IMR-90 (cell line): ENCODE results near the gene AMOTL2. TPM values are rescaled to one million over a fixed set of nuclear protein-coding genes. Genes with fewer than 3 reads are reported as not detected.

Experiments used
- ATAC-seq: fragments of 200-7000 bp; cut with Tn5 transposase; 2 replicates; pipeline ENCODE4 v1.9.1; 2020; ENCODE audit warnings: low read depth, mild to moderate bottlenecking, moderate library complexity
- BruUV-seq: library from RNA; stranded (reverse); fragments of 400-500 nt; replicated peaks from 2 replicates; lab custom pipeline; 2021; lab: Mats Ljungman, UMichigan
- CTCF ChIA-PET: fragments of 300-600 bp; formaldehyde crosslinking; extraction: SDS; loops from one replicate; lab custom pipeline; 2021; ENCODE audit warnings: antibody characterized with exemption; lab: Yijun Ruan, JAX
- POLR2A ChIA-PET: fragments of 300-600 bp; sonication (Branson Sonifier 250); formaldehyde crosslinking; loops from one replicate; lab custom pipeline; 2022; ENCODE audit warnings: antibody characterized with exemption; ENCODE audit not compliant: unreplicated experiment; lab: Charles Lee
- DNase-seq: peaks from one replicate; pipeline ENCODE4 v3.0.0; 2013
- H2AFZ ChIP-seq: replicated peaks from 2 replicates; pipeline ENCODE3; 2013; ENCODE audit warnings: low read length, mild to moderate bottlenecking; ENCODE audit not compliant: poor library complexity
- H2AK5ac ChIP-seq: 2 replicates; pipeline ENCODE4 v1.6.1; 2013; ENCODE audit warnings: low read depth, low read length, inconsistent platforms
- H2AK9ac ChIP-seq: replicated peaks from 2 replicates; pipeline ENCODE3; 2013; ENCODE audit warnings: mild to moderate bottlenecking, low read depth, low read length, moderate library complexity; ENCODE audit not compliant: poor library complexity
- H2BK120ac ChIP-seq: 2 replicates; pipeline ENCODE4 v1.6.1; 2013; ENCODE audit warnings: low read depth, low read length, inconsistent platforms
- H2BK15ac ChIP-seq: 3 replicates; pipeline ENCODE4 v1.6.1; 2013; ENCODE audit warnings: low read depth, low read length, inconsistent platforms
- H2BK20ac ChIP-seq: 2 replicates; pipeline ENCODE4 v1.6.1; 2013; ENCODE audit warnings: low read depth, mild to moderate bottlenecking, inconsistent platforms, low read length, moderate library complexity
- H2BK5ac ChIP-seq: 2 replicates; pipeline ENCODE4 v1.6.1; 2013; ENCODE audit warnings: mild to moderate bottlenecking, low read depth, low read length, inconsistent platforms; ENCODE audit not compliant: poor library complexity, severe bottlenecking
- H3K14ac ChIP-seq: replicated peaks from 2 replicates; pipeline ENCODE4 v1.6.1; 2013; ENCODE audit warnings: low read depth, low read length, inconsistent platforms
- H3K18ac ChIP-seq: 2 replicates; pipeline ENCODE4 v1.6.1; 2013; ENCODE audit warnings: low read depth, low read length, control low read depth
- H3K23ac ChIP-seq: 2 replicates; pipeline ENCODE4 v1.6.1; 2013; ENCODE audit warnings: low read depth, low read length, inconsistent platforms
- H3K27ac ChIP-seq: 2 replicates; pipeline ENCODE4 v1.5.1; 2013; ENCODE audit warnings: mild to moderate bottlenecking, control low read depth, low read length; ENCODE audit not compliant: insufficient read depth
- H3K27me3 ChIP-seq: 2 replicates; pipeline ENCODE4 v1.6.1; 2013; ENCODE audit warnings: low read length; ENCODE audit not compliant: control insufficient read depth, insufficient read depth
- H3K36me3 ChIP-seq: 2 replicates; pipeline ENCODE4 v1.6.1; 2013; ENCODE audit warnings: low read length, mixed read lengths; ENCODE audit not compliant: control insufficient read depth, insufficient read depth
- H3K4ac ChIP-seq: 2 replicates; pipeline ENCODE4 v1.6.1; 2013; ENCODE audit warnings: low read depth, low read length, inconsistent platforms
- H3K4me1 ChIP-seq: 2 replicates; pipeline ENCODE4 v1.6.1; 2013; ENCODE audit warnings: low read length, mixed read lengths; ENCODE audit not compliant: control insufficient read depth, insufficient read depth
- H3K4me2 ChIP-seq: 2 replicates; pipeline ENCODE4 v1.6.1; 2013; ENCODE audit warnings: low read depth, mild to moderate bottlenecking, control low read depth, low read length, moderate library complexity
- H3K4me3 ChIP-seq: 2 replicates; pipeline ENCODE4 v1.5.1; 2013; ENCODE audit warnings: low read depth, mild to moderate bottlenecking, control low read depth, low read length, moderate library complexity; ENCODE audit not compliant: insufficient read depth
- H3K56ac ChIP-seq: 2 replicates; pipeline ENCODE4 v1.6.1; 2013; ENCODE audit warnings: low read length, inconsistent platforms; ENCODE audit not compliant: insufficient read depth; ENCODE audit errors: extremely low read depth
- H3K79me1 ChIP-seq, 2 experiments: 2 replicates each; pipeline ENCODE4 v1.6.1; 2013; ENCODE audit warnings: low read length in 2 of 2, inconsistent platforms in 1 of 2, low read depth in 1 of 2
- H3K9ac ChIP-seq: 2 replicates; pipeline ENCODE4 v1.6.1; 2013; ENCODE audit warnings: low read depth, low read length, control low read depth
- H3K9me1 ChIP-seq: 2 replicates; pipeline ENCODE4 v1.6.1; 2013; ENCODE audit warnings: low read length, inconsistent platforms; ENCODE audit not compliant: insufficient read depth
- H3K9me3 ChIP-seq: 2 replicates; pipeline ENCODE4 v1.6.1; 2013; ENCODE audit warnings: low read length; ENCODE audit not compliant: control insufficient read depth, insufficient read depth
- H4K20me1 ChIP-seq: 2 replicates; pipeline ENCODE4 v1.6.1; 2013; ENCODE audit warnings: low read length, inconsistent platforms; ENCODE audit not compliant: insufficient read depth
- H4K5ac ChIP-seq: 2 replicates; pipeline ENCODE4 v1.6.1; 2013; ENCODE audit warnings: mild to moderate bottlenecking, low read depth, low read length, control low read depth
- H4K8ac ChIP-seq, 2 experiments: 2 replicates each; pipeline ENCODE4 v1.6.1; 2013; ENCODE audit warnings: low read depth in 2 of 2, low read length in 2 of 2, control low read depth in 1 of 2, inconsistent platforms in 1 of 2
- H4K91ac ChIP-seq: 2 replicates; pipeline ENCODE4 v1.6.1; 2013; ENCODE audit warnings: low read depth, low read length, inconsistent platforms; ENCODE audit not compliant: insufficient read depth
- BHLHE40 ChIP-seq: fragments of 150-350 bp; IDR thresholded peaks from 2 replicates; pipeline ENCODE4 v1.6.1; 2016; ENCODE audit warnings: mild to moderate bottlenecking, low read depth, low read length
- CHD1 ChIP-seq: IDR thresholded peaks from 2 replicates; pipeline ENCODE4 v1.6.1; 2012; ENCODE audit warnings: low read depth, low read length, improper control_type of control experiment
- CTCF ChIP-seq: conservative IDR thresholded peaks from 2 replicates; pipeline ENCODE4 v1.5.1; 2012; ENCODE audit warnings: mild to moderate bottlenecking, low read depth, low read length, improper control_type of control experiment
- FOS ChIP-seq: fragments of 150-350 bp; IDR thresholded peaks from 2 replicates; pipeline ENCODE4 v1.6.1; 2016; ENCODE audit warnings: low read depth, low read length
- MAFK ChIP-seq: IDR thresholded peaks from 2 replicates; pipeline ENCODE4 v1.6.1; 2012; ENCODE audit warnings: low read depth, low read length, improper control_type of control experiment
- MAZ ChIP-seq: IDR thresholded peaks from 2 replicates; pipeline ENCODE4 v1.6.1; 2012; ENCODE audit warnings: low read depth, mild to moderate bottlenecking, low read length, improper control_type of control experiment, moderate library complexity, borderline replicate concordance
- MXI1 ChIP-seq: IDR thresholded peaks from 2 replicates; pipeline ENCODE4 v1.6.1; 2012; ENCODE audit warnings: low read depth, mild to moderate bottlenecking, low read length, moderate library complexity, borderline replicate concordance
- NFE2L2 ChIP-seq: fragments of 150-350 bp; IDR thresholded peaks from 2 replicates; pipeline ENCODE4 v1.6.1; 2016; ENCODE audit warnings: low read depth, mild to moderate bottlenecking, low read length
- POLR2A ChIP-seq: IDR thresholded peaks from 2 replicates; pipeline ENCODE4 v1.6.1; 2012; ENCODE audit warnings: mild to moderate bottlenecking, low read depth, low read length
- RAD21 ChIP-seq: IDR thresholded peaks from 2 replicates; pipeline ENCODE4 v1.6.1; 2012; ENCODE audit warnings: low read length, improper control_type of control experiment
- RFX5 ChIP-seq: IDR thresholded peaks from 2 replicates; pipeline ENCODE4 v1.8.0; 2012; ENCODE audit warnings: low read depth, mild to moderate bottlenecking, low read length, moderate library complexity
- SMC3 ChIP-seq: fragments of 150-350 bp; IDR thresholded peaks from 2 replicates; pipeline ENCODE4 v1.6.1; 2016; ENCODE audit warnings: low read depth, mild to moderate bottlenecking, antibody characterized with exemption, low read length, moderate library complexity
- USF2 ChIP-seq: fragments of 150-350 bp; IDR thresholded peaks from 2 replicates; pipeline ENCODE4 v1.6.1; 2017; ENCODE audit warnings: mild to moderate bottlenecking, antibody characterized with exemption, low read length, low read depth
- WGBS, 2 experiments: methylation state at CpG; one replicate each; pipeline versions ENCODE4 v1.1.5 to v1.1.7; 2013; ENCODE audit warnings: missing lambda C conversion rate in 2 of 2; ENCODE audit not compliant: insufficient read length in 1 of 2; ENCODE audit errors: extremely low coverage in 2 of 2; 5-methylcytosine and 5-hydroxymethylcytosine counted together
- dilution Hi-C: fragments of 300-500 bp; cut with HindIII; formaldehyde crosslinking; loops from one replicate; pipeline ENCODE4 v1.14.3; 2018; ENCODE audit warnings: low sequenced_read_pairs; ENCODE audit not compliant: unreplicated experiment
- in situ Hi-C: fragments of 300-500 bp; cut with MboI; formaldehyde crosslinking; loops from 3 replicates; pipeline ENCODE4 v1.14.3; 2019; ENCODE audit warnings: low sequenced_read_pairs, inconsistent platforms, mixed read lengths
- intact Hi-C: fragments of 100-400 bp; cut with micrococcal nuclease; formaldehyde crosslinking; loops from 2 replicates; pipeline ENCODE4 v1.10.0; 2022
- polyA plus RNA-seq, 3 experiments: library from polyadenylated mRNA; depleted of rRNA; stranded (reverse); fragments of >200 nt; gene quantifications; 2 replicates each; pipeline ENCODE4 v1.2.3, GENCODE V29; 2012; ENCODE audit warnings: low replicate concordance in 1 of 3
- total RNA-seq: library from RNA; depleted of rRNA; stranded (reverse); fragments of >200 nt; gene quantifications from 2 replicates; pipeline ENCODE4 v1.2.3, GENCODE V29; 2012

The AMOTL2 gene
- total and polyA plus RNA-seq, 2 of the 4 experiments (the other 2 are of a cell fraction), result 162 to 176 TPM

- intact Hi-C loops (no loop called here), dilution Hi-C loops (no loop called here), in situ Hi-C loops (no loop called here)
- no peak overlapping the region for H3K4me2 ChIP-seq
- ChIA-PET CTCF (no interaction called here), POLR2A (no interaction called here)
- H3K4me1 ChIP-seq, result peaks cover 34% of the 10 kb centered on the region
- peak overlapping the region; percentile 49; the same call in 1 of the 2 replicates for H2BK20ac ChIP-seq
- 100% methylated on average over 4 of the region's 9 CpGs; no CpG with 5 or more reads in 1 of the 2 experiments for WGBS, 2 experiments
- H3K18ac ChIP-seq, result no peak overlapping the region
- H3K9me1 ChIP-seq, result peaks cover 27% of the 10 kb centered on the region
- no peak overlapping the region for H3K9ac ChIP-seq
- H2BK15ac ChIP-seq, result no peak overlapping the region
- H2AK5ac ChIP-seq, result peak overlapping the region; percentile 81
- no peaks in the 10 kb centered on the region for H3K9me3 ChIP-seq
- H2BK120ac ChIP-seq, result peak overlapping the region; percentile 95
- H3K36me3 ChIP-seq, result no peaks in the 10 kb centered on the region
- TF ChIP-seq POLR2A (no peak), RAD21 (no peak), MAFK (no peak), CHD1 (no peak), FOS (no peak), USF2 (no peak), SMC3 (no peak), MAZ (no peak), BHLHE40 (no peak), NFE2L2 (no peak), RFX5 (no peak), CTCF (no peak), MXI1 (no peak)
- ATAC-seq (no peak), DNase-seq (no peak)
- no peak overlapping the region for H3K14ac ChIP-seq
- no peak overlapping the region for H4K8ac ChIP-seq
- H4K91ac ChIP-seq, result peak overlapping the region; percentile 27; the same call in 1 of the 2 replicates
- H2BK5ac ChIP-seq, result no peak overlapping the region
- H3K79me1 ChIP-seq, result peaks cover 0 to 10% of the 10 kb centered on the region in 2 experiments; a peak in 2 of 4 replicates
- H3K56ac ChIP-seq, result no peak overlapping the region
- no peak overlapping the region for H3K23ac ChIP-seq
- H4K20me1 ChIP-seq, result no peaks in the 10 kb centered on the region
- no TSS peak for BruUV-seq
- H3K27ac ChIP-seq, result no peak overlapping the region
- peak overlapping the region; percentile 33 for H2AFZ ChIP-seq
- no peak overlapping the region for H4K5ac ChIP-seq
- H2AK9ac ChIP-seq, result no peak overlapping the region
- H3K4me3 ChIP-seq, result no peak overlapping the region
- H3K27me3 ChIP-seq, result no peaks in the 10 kb centered on the region
- peak overlapping the region; percentile 33; the same call in 1 of the 2 replicates for H3K4ac ChIP-seq
Observed at GRCh38 chr3:134339331-134339730, 34.9 kb downstream of the AMOTL2 start.
